Stimulated activated CD4-positive, alpha-beta T cell treated with anti-CD3 and anti-CD28 coated beads, Interleukin-4, amount 100 ng/mL, for 48 hours (primary cell): ENCODE data around the gene MYOM3.

Experiments used
- DNase-seq, 2 donors: peaks; one replicate each; pipeline ENCODE4 v3.0.0-alpha.2; 2020; ENCODE audit warnings: low read depth in 2 of 2

The MYOM3 gene

GRCh38 chr1:24111996-24112779 is at the start of gene MYOM3:
Gene MYOM3 (minus strand): TSS chr1:24112135. CDS start chr1:24108636, 3,499 bp downstream.
- DNase-seq = peak; percentile 45 to 53

GRCh38 chr1:24161270-24161669 is 49.3 kb upstream of the MYOM3 start:
- DNase-seq = no peak

DNA sequence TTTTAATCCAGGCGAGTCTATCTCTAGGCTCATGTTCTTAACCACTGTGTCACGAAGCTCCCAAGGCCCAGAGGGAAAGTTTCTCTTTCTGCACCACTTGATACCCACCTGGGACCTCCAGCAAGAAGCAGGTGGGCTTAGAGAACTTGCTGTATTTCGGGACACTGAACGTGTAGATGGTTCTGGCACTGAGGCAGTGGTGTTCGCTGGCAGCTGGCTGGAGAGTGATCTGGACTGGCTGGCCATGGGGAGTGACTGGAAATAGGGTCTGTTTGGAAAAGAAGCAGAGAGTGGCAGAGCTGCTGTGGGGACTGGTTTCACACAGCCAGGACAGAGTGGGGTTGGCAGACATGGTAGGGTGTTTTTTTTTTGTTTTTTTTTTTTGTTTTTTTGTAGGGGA is 47.4 kb upstream of the MYOM3 start:
- DNase-seq = no peak

GRCh38 chr1:24157918-24158481 is 46.1 kb upstream of the MYOM3 start:
- no peak for DNase-seq

- DNase-seq = no peak
These were observed 44.8 kb upstream of the MYOM3 start for GRCh38 chr1:24156542-24157260.

DNA sequence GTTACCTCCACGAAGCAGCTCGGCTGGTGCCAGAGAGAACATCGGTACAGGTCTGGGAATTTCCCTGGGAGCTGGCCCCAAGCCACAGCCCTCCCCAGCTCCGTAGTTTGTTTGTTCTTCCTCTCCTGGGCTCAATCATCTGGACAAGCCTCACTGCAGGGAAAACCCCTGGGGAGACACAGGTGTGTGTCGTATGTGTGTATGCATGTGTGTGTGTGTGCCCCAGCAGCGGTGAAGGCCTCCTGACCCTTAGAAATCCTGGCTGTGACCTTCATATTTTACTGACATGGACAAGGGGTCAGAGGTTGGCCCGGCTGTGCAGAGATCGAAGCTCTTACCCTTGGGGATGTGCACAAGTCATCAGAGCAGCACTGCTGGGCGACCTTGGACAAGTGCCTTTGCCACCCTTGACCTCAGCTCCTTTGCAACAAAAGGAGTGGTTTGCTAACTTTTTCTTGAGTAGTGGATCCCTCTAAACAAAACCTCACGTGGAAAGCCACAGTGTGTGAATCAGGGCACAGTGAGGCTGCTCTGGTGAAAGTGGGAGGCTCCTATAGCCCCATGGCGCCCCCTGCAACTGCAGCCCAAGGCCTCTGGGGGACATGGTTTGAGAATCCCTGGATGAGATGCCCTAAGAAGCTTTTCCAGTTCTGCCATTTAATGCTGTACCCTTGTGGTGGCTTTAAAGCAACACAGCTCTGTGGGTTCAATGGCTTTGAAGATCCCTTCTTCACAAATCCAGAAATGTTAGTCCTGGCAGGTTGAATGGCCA is 43.3 kb upstream of the MYOM3 start:
- no peak for DNase-seq

DNA sequence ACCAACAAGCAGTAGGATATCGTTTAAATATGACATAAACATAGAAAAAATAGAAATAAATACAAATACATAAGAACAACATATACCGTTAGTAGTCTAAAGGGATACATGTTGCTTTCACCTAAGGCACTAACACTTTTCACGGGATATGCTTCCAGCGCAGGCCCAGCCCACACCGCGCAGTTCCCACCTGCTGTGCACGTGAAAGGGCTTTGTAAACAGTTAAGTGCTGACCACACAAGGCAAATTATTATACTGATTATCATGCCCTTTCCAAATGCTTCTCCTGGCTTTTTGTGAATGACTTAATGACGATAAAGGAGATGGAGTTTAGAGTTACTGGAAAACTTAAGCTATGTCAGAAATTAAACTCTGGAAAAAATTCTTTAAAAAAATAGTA is 42.3 kb upstream of the MYOM3 start:
- DNase-seq = no peak

DNA sequence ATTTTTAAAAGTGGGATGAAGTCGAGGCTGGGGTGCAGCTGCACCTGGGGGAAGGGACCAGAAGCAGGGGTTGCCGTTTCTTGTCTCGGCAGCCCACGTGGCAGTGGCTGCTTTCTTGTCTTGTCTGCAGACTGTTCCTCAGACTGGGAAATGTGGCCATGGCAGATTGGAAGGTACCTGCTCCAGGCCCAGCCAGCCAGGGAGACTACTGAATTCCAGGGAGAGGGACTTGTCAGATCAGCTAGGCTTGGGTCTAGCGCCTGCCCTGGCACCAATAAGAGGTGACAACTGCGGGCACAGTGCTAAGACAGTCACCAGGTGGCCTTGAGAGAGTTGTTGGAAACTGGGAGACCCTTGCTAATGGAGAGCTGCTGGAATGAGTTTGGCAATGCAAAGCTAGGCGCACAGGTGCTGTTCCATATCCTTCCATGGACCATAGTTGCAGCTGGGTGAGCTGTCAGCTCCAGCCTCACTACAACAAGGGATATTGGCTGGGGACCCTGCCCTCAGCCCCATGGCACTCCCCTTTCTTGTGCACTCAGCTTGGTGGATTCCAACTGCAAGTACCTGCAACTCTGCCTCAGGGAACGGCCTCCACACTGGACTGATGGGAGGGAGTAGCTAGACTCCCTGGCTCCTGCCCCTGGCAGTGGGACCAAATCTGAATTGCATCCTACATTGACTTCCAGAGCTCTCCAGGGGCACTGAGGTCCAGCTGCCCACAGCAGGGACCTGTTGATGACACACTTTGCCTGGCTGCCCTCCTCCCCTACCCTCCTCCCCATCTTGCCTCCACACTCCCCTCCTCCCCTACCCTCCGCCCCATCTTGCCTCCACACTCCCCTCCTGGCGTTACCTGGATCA is 40.9 kb upstream of the MYOM3 start:
- no peak for DNase-seq

- DNase-seq = no peak
These were observed 39.2 kb upstream of the MYOM3 start for GRCh38 chr1:24151175-24151533.

DNA sequence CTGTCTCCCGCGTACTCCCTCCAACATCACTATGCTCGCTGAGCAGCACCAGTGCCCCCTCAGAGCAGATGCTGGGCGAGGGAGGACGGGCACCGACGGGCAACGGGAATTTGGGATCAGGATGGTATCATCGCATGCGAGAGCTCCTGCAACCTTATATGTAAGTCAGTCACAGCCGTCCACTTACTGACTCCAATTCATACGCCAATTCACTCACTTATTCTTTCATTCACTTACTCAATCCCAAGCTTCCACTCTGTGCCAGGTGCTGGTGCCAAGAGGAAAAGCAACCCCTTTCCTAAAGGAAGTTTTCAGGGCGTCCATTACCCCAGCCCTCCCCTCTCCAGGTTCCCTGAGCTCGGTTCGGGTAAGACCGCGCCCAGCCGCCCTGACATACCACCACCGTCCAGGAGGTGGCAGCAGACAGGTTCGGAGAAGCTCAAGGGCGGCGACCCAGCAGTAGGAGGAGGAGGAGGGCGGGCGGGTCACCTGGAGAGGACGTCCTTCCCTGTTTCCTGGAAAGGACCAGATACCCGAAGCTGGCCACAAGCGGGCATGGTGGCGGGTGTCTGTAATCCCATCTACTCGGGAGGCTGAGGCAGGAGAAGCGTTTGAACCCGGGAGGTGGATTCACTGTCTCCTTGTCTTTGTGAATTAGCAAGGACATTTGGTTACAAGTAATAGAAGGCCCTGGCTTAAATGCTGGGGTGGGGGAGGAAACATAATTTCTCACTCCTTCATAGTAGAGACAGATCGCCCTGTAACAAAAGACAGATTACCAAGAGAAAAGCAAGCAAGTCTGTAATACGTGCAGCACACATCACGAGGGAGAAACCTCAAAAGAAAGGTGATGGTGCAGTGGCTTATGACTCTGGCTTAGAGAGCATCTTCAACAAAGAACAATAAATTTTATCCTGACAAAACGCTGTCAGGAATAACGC is 38.6 kb upstream of the MYOM3 start:
- peak; percentile 86 to 94 for DNase-seq

GRCh38 chr1:24149866-24150233 is 37.9 kb upstream of the MYOM3 start:
- peak; percentile 44 to 49 for DNase-seq

- DNase-seq = no peak
These were observed 35.9 kb upstream of the MYOM3 start for GRCh38 chr1:24147816-24148215.

DNA sequence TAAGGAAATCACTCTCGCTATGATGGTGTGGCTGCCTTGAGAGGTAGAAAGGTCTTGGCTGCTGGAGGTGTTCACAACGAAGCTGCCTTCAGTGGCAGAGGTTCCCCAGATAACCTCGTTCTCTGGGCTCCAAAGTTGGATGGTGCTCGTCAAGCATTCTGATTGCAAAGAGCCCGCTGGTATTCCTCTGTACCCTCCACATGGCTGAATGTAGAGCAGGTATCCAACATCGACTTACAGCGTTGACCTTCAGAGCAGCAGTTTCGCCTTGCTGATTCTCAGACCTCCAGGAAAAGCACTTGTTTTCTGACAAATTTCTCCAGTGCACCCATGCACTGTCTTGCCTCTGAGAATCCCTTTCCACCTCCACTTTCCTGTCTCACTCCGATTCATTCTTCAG is 35.3 kb upstream of the MYOM3 start:
- DNase-seq = no peak

DNA sequence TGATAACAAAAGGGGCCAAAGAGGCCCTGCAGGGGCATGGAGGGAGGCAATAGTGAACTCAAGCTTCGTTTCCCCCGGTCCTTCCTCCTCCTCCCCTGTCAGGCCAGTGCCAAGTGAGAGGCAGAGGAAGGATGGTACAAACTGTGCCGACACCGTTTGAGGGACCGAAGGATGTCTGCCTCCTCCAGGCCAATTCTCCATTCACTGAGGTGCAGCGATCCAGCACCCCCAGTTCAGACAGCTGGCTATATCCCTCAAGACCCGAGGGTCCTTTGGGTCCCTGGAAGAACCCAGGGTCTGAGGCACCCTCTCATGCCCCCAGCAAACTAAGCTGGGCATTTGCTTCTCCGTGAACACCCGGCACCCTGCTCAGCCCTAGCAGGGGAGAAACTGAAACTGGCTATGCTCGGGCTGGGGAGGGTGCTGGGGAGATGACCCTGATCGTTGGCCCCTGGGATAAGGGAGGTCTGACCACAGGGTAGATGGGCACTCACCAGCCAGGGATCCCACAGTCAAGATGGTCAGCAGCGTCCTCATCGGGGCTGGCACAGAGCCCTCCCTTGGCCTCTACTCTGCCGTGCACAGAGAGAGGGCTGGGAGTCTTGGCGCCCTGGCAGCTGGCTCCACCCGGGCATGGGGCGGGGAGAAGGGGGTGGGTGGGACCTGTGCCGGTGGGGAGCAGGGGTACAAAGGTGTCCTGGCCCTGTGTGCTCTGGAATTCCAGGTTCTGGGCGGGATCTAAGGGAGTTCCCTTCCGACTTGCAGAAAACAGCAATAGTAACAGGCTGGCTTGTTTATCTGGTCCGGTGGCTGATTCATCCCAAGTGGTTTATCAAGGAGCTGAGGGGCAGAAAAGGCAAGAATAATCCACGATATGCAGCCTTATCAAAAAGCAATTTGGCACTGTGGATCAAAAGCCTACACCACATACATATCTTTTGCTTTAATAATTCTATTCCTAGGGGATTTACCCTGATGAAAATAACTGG is 30.9 kb upstream of the MYOM3 start, which contains the start of gene IL22RA1:
Gene IL22RA1 (minus strand): TSS at position 595 of the 989 bp plus-strand sequence. CDS start 58 bp downstream, at position 537.
- DNase-seq = no peak

- no peak for DNase-seq
These were observed 29.5 kb upstream of the MYOM3 start for GRCh38 chr1:24141311-24141997.

- no peak for DNase-seq
These were observed 28.8 kb upstream of the MYOM3 start for GRCh38 chr1:24140741-24141181.

DNA sequence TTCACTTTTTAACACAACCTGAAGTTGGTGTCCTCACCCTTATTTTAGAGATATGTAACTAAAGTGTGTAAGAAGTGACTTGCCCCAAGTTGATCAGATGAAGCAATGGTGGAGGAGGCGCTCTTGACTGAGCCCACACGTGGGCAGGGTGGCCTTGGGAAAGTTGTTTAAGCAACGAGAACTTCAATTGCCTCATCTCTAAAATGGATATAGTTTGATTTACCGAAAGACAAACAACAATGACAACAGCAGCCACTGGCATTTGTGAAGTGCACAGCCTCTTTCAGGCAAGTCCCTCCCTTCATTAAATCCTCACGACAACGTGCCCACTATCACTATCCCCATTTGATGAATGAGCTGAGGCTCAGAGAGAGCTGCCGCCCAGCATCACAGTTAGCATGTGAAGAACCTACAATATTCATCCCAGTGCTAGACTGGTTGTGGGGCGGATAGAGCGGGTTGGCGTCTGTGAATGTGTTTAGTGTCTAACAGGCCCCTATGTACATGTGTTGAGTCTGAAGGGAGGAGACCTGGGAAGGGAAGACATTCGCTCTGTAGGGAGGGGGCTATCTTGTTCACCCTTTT is 28.0 kb upstream of the MYOM3 start:
- DNase-seq = no peak

DNA sequence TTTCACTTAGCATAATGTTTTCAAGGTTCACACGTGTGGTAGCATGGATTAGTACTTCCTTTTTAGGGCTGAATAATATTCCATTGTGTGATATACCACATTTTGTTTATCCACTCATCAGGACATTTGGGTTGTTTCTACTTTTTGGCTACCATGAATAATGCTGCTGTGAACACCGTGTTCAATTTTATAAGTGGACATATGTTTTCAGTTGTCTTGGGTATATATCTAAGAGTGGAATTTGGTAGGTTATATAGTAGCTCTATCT is 27.2 kb upstream of the MYOM3 start:
- no peak for DNase-seq
